ENCODE data around the gene ARHGAP40.

ARHGAP40 gene

GRCh38 chr20:38620441-38620840 lies 18.8 kb downstream of the ARHGAP40 start:
- no peak for DNase-seq

- no peak for DNase-seq
Observed at GRCh38 chr20:38623061-38623460, 21.5 kb downstream of the ARHGAP40 start.

- no peak for DNase-seq
Observed at GRCh38 chr20:38624084-38624483, 22.5 kb downstream of the ARHGAP40 start.

GRCh38 chr20:38625896-38626295 lies 24.3 kb downstream of the ARHGAP40 start:
- no peak for DNase-seq

- no peak for DNase-seq
Observed at GRCh38 chr20:38626921-38627659, 25.5 kb downstream of the ARHGAP40 start.

- DNase-seq, result no peak
Observed at GRCh38 chr20:38628580-38629470, 27.2 kb downstream of the ARHGAP40 start.

- DNase-seq, result no peak
Observed at GRCh38 chr20:38629979-38630378, 28.4 kb downstream of the ARHGAP40 start.

- no peak for DNase-seq
Observed at GRCh38 chr20:38630727-38631126, 29.1 kb downstream of the ARHGAP40 start.

GRCh38 chr20:38631155-38632022 lies 29.8 kb downstream of the ARHGAP40 start:
- DNase-seq, result no peak

GRCh38 chr20:38633577-38634093 lies 32.0 kb downstream of the ARHGAP40 start:
- DNase-seq, result peak; percentile 39 to 61

GRCh38 chr20:38635721-38636288 lies 34.2 kb downstream of the ARHGAP40 start:
- DNase-seq, result no peak

- DNase-seq, result no peak
Observed at GRCh38 chr20:38640521-38640920, 38.9 kb downstream of the ARHGAP40 start.

- no peak for DNase-seq
Observed at GRCh38 chr20:38642498-38642897, 40.9 kb downstream of the ARHGAP40 start.

GRCh38 chr20:38644588-38645260 lies 43.1 kb downstream of the ARHGAP40 start:
- DNase-seq, result no peak

- no peak for DNase-seq
Observed at GRCh38 chr20:38645351-38645750, 43.7 kb downstream of the ARHGAP40 start.

GRCh38 chr20:38645980-38646858 lies 44.6 kb downstream of the ARHGAP40 start:
- DNase-seq, result peak; percentile 86 to 91

- DNase-seq, result no peak
Observed at GRCh38 chr20:38649275-38649891, 47.8 kb downstream of the ARHGAP40 start.

- no peak for DNase-seq
Observed at GRCh38 chr20:38650010-38650409, 48.4 kb downstream of the ARHGAP40 start.

GRCh38 chr20:38651154-38651553 lies 49.5 kb downstream of the ARHGAP40 start:
- no peak for DNase-seq

- DNase-seq, result no peak
Observed at GRCh38 chr20:38651562-38651961, 50.0 kb downstream of the ARHGAP40 start.

Data from activated CD4-positive, alpha-beta T cell treated with anti-CD3 and anti-CD28 coated beads for 4 hours (primary cell).